Stimulated activated CD4-positive, alpha-beta T cell treated with anti-CD3 and anti-CD28 coated beads, TNF-alpha, amount 100 ng/mL, for 24 hours (primary cell): ENCODE measurements around the gene ZCWPW2.

ENCODE experiments used
- DNase-seq, 3 experiments: peaks; one replicate each; pipeline ENCODE4 v3.0.0-alpha.2; 2020; ENCODE audit warnings: low read depth in 3 of 3

The ZCWPW2 gene

DNA sequence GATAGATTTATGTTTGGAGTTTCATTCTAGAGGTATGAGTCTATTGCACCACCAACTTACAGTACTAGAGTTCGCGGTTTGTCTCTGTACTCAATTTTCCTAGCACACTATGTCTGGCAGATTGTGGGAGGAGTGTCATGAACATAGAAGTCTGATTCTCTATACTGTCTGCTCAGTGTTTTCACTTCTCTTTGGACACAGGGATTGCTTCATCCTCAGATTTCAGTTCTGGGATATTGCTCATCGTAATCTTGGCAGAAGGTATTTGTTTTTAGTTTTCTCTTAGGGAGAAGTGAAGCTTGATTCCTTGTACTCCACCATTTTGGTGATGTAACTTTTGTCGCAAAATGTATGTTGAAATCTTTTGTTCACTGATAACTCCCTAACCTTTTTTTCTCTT lies 27.9 kb downstream of the ZCWPW2 start:
- no peak for DNase-seq

DNA sequence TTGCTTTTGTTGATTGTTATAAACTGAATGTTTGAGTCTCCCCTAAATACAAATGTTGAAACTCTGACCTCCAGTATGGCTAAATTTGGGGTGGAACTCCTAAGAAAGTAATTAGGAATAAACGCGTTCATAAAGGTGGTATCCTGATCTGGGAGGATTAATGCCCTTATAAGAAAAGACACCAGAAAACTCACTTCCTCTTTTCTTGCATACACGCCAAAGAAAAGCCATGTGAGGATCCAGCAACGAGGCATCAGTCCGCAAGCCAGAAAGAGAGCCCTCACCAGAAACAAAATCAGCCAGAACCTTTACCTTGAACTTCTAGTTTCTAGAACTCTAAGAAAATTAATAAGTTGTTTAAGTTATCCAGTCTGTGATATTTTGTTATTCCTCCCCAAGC lies 37.5 kb downstream of the ZCWPW2 start:
- DNase-seq, result no peak

DNA sequence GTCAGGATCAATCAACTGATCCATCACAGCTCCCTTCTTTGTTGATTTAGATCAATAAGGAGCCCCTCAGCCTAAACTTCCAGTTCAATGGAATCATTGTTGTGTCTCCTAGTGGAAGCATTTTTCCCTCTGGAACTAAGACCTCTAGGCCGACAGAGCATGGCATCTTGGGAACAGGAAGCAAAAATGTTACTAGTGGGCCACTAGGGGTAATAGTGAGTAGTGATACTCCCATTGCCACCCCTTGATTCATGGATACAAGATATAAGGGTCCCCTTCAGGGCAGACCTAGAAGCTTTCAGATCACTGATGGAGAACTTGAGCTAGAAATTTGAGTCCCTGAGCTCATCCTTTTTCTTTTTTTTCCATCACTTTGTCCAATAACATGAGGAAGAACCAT lies 40.5 kb downstream of the ZCWPW2 start:
- DNase-seq, result no peak

DNA sequence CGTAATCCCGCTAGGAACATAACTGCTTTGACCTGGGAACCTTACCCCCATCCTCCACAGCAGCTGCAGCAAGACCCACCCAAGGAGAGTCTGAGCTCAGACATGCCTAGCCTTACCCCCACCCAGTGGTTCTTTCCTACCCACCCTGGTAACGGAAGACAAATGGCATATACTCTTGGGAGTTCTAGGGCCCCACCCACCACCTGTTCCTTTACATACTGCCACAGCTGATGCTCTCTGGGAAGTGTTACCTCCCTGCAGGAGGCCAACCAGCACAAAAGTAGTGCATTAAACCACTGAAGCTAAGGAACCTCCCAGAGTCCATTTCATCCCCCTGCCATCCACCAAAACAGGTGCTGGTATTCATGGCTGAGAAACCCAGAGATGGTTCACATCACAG lies 50.7 kb downstream of the ZCWPW2 start:
- no peak for DNase-seq

DNA sequence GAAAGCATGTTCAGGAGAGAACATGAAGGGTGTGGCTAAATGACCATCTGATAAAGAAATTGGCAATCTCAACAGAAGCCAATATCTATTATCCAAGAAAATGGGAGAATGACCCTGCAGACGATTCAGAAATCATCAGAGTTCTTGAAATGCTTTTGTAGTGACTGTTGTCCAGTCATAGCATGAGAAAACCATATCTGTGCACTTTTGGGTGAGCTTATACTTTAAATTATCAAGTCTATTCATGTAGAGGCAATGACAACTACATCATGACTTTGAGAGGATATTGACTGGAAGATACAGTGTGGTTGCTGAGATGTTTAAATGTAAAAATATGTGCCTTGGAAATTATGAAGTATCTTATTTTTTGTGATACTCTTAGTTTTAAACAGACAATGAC lies 57.7 kb downstream of the ZCWPW2 start:
- DNase-seq, result no peak

DNA sequence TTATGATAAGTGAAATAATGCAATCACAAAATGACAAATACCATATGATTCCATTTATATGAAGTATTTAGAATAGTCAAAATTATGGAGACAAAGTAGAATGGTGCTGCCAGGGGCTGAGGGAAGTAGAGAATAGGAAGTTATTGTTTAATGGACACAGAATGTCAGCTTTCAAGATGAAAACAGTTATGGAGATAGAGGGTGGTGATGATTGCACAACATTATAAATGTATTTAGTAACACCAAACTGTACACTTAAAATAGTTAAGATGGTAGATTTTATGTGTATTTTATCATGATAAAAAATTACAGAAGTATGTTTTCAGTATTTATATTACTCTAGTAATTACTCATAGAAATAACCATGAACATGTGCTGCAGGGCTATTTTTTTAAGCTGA lies 100.9 kb downstream of the ZCWPW2 start:
- no peak for DNase-seq

DNA sequence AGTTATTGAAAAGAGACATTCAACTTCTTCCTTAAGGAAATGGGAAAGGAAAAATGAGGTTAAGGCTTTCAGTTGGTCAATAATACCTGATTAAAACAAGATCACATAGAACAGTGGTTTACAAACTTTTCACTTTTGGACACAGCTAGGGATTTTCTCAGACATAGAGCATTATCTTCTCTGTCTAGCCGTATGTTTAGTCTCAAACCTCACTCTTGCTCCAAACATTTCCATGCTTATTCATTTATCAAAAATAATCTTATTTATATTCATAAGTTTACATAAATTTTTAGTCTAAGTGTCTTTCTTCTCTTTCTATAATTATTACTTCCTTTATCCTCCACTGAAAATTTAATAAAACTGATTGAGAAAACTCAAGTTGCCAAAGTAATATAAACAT lies 114.3 kb downstream of the ZCWPW2 start:
- no peak for DNase-seq

DNA sequence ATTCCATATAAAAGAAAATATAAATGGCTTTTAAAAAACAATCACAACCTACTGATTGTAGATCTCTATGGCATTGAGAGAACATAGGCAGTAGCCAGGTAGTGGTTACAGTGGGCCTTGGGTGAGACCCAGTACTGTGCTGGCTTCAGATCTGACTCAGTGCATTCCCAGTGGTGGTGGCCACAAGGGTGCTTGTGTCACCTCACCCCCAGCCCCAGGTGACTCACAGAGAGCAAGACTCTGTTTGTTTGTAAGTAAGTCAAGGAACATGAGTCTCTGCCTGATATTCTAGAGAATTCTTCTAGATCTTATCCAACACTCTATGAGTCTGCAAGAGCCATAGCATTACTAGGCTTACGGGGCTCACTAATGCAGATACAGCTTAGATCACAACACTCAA lies 118.9 kb downstream of the ZCWPW2 start:
- DNase-seq, result no peak

DNA sequence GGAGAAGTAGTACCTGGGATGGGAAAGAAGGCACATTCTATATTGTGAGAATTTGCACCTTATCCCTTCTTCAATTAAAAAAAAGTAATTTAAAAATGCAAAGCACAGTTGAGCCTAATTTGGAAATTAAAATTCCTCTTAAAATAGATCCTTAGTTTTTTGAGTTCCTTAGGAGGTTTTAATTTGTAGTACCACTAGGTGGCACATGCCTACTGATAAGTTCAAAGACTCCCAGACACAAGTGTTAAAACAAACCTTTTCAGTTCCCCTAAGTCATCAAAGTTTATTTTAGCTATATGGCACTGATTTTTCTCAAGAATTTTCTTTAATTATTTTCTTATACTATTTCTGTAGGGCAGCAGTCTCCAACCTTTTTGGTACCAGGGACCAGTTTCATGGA lies 127.7 kb downstream of the ZCWPW2 start:
- no peak for DNase-seq

DNA sequence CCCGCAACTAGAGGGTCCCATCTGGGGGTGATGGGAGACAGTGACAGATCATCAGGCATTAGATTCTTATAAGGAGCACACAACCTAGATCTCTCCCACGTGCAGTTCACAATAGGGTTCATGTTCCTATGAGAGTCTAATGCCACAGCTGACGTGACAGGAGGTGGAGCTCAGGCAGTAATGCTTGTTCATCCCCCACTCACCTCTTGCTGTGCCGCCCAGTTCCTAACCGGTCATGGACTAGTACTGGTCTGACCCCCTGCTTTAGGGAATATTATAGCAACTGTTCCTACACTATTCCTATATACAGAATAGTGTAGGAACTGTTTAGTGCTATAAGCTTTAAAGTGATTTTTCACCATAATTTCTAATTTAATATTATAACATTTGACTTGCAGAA lies 128.2 kb downstream of the ZCWPW2 start:
- DNase-seq, result no peak

DNA sequence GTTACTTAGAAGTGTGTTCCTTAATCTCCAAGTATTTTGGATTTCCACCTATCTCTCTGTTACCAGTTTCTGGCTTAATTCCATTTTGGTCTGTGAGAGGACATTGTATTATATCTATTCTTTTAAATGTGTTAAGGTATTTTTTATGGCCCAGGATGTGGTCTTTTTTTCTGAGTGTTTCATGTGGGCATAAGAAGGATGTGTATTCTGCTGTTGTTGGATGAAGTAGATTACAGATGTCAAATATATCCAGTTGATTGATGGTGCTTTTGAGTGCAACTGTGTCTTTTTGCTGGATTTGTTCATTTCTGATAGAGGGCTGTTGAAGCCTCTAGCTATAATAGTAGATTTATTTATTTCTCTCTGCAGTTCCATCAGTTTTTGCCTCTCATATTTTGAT lies 136.6 kb downstream of the ZCWPW2 start:
- DNase-seq, result no peak

DNA sequence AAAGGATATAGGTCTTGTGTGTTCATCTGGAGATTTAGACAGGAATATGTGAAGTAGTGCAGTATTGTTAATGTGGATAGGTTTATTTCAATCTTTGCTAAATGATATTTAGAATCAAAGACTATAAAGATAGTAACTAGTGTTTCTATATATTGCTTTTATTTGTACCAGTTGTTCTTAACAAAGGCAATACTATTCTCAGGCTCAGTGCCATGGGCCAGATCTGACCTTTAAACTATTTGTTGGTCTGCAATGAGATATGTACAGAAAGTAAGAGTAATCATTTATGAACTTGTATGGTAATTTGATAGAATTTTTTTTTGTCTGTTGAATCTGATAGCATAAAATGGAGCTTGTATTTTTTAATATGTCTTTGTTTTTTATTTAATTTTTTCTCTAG lies 146.8 kb downstream of the ZCWPW2 start:
- no peak for DNase-seq

DNA sequence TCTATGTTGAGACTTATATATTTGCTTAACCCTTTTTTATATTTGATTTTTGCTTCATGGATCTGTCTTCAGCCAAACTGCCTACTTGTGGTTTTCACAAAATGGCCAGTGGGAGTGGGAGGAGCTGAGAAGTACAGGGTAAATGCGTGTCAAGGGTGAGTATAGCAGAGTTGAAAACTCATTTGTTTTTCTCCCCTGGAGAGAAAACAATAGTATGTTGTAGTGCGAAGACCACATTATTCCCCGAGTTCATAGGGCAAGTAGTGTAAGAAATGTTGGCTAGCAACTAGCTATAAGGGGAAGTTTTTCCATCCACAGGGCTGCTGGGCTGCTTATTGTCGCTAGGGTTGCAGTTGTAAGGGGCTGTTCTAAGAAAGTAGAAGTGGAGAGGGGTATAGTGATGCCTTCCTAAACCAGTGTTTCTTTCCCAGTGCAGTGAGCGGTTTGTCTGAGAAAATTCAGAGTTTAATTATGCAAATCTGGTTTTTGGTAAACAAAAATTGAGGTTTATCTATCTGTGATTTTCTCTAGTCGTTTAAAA lies 153.9 kb downstream of the ZCWPW2 start:
- DNase-seq, result no peak

DNA sequence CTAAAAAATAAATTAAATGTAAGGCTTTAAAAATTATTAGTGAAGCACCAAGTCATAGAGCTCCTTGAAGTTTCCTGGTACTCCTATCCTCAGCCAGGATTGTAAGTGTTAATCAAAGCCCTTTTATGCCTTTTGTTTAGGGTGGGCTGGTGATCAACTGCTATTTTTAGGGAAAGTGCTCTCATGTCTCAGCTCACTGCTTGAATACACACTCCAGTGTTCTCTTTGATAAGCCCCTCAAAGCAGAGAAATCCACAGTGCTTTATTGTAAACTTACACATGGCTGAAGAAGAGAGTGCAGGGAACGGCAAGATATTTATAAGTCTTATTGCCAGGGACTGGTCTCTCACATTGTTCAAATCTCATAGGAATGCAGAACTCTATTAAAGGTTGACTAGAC lies 156.5 kb downstream of the ZCWPW2 start:
- DNase-seq, result no peak

DNA sequence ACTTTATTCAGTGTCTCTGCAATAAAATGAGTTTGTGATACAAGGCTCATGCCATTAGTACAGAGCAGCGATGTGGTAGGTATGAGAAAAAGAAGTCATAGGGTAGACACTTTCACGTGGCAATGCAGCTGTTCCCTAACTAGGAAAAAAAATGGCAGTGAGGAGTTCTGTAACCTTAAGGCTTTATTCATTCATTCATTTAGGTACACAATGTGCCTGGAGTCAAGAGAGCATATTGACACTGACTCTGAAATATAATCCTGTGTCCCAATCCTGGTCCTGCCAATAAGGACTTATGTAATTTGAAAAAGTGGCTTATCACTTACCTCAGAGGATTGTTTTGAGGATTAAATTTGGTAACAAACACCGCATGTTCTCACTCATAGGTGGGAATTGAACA lies 173.1 kb downstream of the ZCWPW2 start:
- no peak for DNase-seq

DNA sequence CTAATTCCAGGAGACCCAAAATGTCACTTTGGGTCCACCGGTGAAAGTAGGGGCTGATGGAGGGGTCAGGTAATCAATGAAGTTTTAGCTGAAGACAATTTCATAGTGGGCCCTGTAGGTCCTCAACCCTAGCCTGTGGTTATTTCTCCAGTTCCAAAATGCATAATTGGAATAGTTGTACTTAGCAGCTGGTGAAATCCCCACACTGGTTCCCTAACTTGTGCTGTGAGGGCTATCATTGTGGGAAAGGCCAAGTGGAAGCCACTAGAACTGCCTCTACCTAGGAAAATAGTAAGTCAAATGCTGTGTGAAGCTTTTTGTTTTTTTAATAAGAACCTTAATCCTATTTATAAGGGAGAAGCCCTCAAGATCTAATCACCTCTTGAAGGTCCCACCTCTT lies 193.8 kb downstream of the ZCWPW2 start:
- DNase-seq, result no peak

DNA sequence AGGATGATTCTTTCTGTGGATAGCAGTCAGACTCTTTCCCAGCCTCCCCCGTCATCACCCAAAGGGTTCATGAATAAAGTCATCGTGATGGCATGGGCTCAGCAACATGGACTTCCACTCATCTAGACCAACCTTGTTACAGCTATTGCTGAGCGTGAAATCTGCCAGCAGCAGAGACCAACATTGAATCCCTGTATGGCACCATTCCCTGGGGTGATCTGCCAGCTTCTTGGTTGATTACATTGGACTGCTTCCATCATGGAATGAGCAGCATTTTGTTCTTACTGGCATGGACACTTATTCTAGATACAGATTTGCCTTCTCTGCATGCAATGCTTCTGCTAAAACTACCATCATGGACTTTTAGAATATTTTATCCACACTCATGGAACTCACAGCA lies 195.7 kb downstream of the ZCWPW2 start:
- DNase-seq, result no peak

DNA sequence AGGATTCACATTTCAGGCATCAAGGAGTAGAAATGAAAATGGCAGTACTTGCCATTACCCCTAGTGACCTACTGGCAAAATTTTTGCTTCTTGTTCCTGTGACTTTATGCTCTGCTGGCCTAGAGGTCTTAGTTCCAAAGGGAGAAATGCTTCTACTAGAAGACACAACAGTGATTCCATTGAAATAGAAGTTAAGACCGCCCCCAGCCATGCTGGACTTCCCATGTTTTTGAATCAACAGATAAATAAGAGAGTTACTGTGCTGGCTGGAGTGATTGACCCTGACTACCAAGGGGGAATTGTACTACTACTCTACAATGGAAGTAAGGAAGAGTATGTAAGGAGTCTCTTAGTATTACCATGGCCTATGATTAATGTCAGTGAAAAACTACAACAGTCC lies 196.3 kb downstream of the ZCWPW2 start:
- DNase-seq, result no peak

DNA sequence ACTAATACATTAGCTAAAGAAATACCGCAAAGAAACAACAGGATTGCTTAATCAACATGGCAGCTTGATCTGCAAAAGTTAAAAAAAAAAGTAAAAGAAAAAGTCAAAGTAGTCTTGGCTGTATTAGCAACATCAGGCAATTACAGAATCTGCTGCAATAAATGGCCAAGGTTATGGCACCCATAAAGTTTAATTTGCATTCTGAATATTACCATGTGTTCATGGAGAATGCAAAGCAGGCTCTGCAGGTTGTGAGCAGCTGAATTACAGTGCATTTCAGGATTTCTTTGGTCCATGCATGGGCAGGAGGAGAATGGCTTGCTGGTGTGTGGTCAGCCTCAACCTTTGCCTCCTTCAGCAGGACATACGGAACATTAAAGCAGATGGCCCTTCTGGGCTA lies 199.2 kb downstream of the ZCWPW2 start:
- no peak for DNase-seq

DNA sequence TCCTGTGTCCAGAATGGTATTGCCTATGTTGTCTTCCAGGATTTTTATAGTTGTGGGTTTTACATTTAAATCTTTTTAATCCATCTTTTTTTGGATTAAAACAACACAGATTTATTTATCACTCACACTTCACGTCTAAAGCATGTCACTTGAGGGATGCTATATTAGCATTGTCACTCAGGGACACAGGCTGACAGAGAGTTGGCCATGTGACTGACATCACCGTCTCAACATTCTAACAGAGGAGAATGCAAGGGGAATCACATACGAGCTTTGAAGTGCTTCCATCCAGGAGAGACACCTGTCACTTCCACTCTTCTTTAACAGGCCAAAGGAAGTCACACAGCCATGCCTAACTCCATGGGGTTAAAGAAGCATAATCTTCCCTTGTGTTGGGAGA lies 204.7 kb downstream of the ZCWPW2 start:
- no peak for DNase-seq

DNA sequence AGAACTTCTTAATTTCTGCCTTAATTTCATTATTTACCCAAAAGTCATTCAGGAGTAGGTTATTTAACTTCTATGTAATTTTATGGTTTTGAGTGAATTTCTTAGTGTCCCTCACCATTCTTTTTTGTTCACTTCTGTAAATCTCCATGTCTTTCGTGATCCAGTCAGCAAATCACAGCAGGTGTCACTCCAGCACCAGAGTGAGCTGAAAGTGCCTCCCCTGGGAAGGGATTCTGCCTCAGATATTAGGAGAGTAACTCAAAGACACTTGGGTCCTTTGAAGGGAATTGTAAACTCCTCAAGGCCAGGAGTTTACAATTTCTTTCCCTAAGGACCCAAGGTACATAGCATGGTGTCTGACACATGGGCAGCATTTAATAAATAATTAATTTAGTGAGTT lies 207.7 kb downstream of the ZCWPW2 start:
- DNase-seq, result no peak

DNA sequence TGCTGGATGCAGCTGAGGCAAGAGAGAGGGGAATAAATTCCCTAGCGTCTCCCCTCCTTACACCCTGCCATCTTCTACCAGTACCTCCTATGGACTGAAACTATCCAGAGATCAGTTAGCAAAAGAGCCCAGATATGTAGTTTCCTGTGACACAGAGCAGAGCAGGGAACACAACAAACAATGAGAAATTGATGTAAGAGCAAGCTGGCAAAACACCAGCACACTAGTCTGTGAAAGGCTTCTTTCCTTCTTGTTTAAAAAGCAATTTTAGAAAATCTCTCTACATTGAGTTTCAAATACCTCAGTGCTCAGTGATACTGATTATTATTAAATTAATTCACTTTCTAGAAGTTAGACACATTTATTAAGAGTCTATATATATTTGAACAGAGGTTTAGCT lies 215.7 kb downstream of the ZCWPW2 start:
- DNase-seq, result no peak

DNA sequence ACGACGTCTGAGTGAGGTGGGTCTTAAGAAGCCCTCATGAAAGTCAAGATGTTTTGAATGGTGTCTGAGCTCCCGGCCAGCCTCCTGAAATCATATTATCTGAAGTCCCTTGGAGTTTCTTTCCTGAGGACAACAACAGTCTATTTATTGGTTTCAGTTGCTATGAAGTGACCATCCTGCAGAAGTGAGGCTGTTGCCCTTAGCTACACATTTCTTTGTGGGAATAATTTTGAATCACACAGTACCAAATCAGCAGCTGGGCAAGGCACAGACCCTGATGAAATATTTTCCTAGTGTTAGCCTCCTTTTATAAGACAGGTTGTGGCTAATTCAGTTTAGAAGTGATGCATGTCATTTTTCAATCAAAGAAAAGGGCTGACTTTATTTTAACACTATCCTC lies 220.8 kb downstream of the ZCWPW2 start:
- no peak for DNase-seq

DNA sequence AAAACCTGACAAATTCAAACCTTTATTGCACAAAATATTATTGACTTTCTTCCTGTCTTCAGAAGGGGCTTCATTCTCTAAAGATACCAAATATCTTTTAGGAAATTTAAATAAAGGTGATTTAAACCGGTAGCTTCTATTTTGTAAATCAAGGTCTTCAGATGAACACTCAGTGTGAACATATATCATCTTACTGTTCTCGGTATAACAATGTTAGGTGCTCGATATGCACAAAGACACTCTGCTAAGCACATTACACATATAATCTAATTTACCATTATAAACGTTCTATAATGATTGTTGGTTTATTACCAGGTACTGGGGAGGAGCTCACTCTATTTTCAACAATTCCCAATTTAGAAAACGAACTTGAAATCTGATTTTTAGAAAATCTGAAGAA lies 225.5 kb downstream of the ZCWPW2 start:
- DNase-seq, result no peak
